ENCODE results near the gene FAM216A.
"Not testable (repeated sequence)": the region's sequence is repeated elsewhere in the genome, so short reads cannot be mapped to it uniquely, and the experiment has no call there.

FAM216A gene

DNA sequence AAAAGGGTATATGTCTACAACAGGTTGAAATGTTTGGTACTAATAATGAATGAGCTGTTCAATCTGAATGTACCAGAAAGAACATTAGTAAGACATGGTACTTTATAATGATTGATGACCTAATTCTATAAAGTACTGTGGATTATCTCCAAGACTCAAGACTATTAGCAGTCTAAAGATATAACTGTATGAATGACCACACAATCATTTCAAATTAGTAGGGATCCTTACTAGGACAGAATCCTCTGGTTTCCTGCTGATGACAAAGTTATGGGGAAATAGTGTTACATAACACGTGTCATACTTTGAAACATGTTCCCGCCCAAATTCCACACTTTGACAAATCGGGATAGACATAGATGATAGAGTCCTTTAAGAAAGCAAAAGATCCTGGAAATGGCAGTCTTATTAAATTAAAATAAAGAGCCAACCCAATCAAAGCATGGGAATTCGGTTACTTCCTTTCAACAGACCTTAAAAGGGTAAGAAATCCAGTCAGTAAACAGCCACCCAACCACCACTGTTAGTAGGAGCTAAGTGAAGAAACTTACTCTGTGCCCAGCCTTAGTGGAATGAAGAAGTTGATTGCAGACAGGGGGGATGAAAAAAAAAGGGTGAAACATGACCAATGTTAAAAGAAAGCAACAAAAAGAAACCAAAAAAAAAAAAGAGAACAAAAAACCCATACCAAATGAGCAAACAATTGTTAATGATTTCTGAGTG, 30.5 kb downstream of the FAM216A start:
- DNase-seq (ENCODE audit: low read depth in 2 of 2): no peak

DNA sequence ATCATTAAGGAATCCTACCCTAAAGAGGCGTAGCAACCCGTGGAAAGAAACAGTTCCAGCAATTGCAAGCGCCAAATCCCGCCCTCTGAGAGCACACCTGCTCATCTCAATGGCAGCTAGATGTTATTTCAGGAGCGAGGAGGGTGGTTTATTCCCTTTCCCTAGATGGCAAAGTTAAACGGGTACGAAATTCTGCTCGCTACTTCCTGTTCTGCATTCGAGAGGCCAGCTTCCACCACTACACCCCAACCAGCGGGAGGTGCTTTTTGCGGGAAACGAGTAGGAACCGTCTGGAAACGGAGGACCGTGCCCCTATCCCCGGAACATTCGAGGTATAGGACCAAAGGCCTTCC, 32.7 kb downstream of the FAM216A start:
- DNase-seq (ENCODE audit: low read depth in 2 of 2): no peak

GRCh38 chr12:110501752-110502738, 33.4 kb downstream of the FAM216A start, which contains the start of the genes RAD9B and VPS29:
TSS of gene RAD9B (plus strand) at chr12:110502331. CDS start at chr12:110502338, 7 bp downstream.
TSS of gene VPS29 (minus strand) at chr12:110502111. CDS start at chr12:110502051, 60 bp downstream.
- peak; percentile 96 for DNase-seq (ENCODE audit: low read depth in 2 of 2)

GRCh38 chr12:110503432-110503831, 34.8 kb downstream of the FAM216A start:
- DNase-seq (ENCODE audit: low read depth in 2 of 2): no peak

DNA sequence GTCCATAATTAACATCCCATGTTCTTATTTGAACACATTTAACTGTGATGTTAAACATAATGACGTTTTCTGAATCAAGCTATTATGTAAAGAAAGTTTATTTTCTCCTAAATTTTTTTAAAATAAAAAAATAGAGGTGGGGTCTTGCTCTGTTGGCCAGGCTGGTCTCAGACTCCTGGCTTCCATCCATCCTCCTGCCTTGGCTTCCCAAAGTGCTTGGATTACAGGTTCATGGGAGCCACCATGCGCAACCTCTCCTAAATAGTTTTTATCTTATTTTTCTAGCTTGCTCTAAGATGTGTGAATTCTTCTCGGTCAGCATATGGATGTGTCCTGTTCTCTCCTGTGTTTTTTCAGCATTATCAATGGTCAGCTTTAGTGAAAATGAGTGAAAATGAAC, 36.7 kb downstream of the FAM216A start:
- no peak for DNase-seq (ENCODE audit: low read depth in 2 of 2)

DNA sequence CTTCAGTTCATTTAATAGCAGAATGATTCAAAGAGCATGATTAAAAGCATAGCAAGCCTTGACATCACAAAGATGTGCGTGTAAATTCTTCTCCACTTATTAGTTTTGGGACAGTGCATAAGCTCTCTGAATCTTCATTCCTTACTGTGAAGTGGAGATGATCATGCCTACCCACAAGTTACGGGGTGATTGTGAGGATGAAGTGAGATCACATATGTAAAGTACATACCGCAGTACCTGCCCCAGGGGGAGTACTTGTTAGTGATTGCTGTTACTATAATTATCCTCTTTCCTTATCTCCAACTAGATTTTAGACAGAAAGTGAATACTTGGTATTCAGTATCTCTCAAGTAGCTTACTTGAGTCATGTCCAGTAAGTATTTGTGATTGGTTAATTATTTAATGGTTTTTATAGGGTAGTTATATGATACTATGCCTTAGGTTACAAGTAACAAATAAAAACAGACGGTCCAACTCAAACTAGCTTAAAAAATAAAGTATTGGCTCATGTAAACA, 39.5 kb downstream of the FAM216A start:
- DNase-seq (ENCODE audit: low read depth in 2 of 2): no peak

GRCh38 chr12:110513842-110514241, 45.2 kb downstream of the FAM216A start:
- no peak for DNase-seq (ENCODE audit: low read depth in 2 of 2)

- DNase-seq (ENCODE audit: low read depth in 2 of 2): no peak
Measured at GRCh38 chr12:110514363-110514762, 45.7 kb downstream of the FAM216A start.

DNA sequence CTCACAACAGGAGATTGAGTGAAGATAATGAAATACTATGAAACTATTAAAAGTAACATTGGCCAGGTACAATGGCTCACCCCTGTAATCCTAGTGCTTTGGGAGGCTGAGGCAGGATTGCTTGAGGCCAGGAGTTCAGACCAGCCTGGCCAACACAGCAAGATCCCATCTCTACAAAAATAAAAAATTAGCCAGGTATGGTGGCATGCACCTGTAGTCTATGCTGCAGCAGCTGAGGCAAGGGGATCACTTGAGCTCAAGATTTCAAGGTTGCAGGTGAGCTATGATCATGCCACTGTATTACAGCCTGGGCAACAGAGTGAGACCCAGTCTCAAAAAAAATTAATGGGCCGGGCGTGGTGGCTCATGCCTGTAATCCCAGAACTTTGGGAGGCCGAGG, 48.4 kb downstream of the FAM216A start:
- DNase-seq (ENCODE audit: low read depth in 2 of 2): no peak

DNA sequence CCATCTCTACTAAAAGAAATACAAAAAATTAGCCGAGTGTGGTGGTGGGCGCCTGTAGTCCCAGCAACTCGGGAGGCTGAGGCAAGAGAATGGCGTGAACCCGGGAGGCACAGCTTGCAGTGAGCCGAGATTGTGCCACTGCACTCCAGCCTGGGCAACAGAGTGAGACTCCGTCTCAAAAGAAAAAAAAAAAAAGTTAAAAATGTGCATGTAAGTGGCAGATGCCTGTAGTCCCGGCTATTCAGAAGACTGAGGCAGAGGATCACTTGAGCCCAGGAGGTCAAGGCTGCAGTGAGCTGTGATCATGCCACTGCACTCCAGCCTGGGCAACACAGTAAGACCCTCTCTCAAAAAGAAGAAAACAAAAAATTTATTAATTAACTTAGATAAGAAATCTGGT, 49.4 kb downstream of the FAM216A start:
- not testable (repeated sequence) for DNase-seq (ENCODE audit: low read depth in 2 of 2)

DNA sequence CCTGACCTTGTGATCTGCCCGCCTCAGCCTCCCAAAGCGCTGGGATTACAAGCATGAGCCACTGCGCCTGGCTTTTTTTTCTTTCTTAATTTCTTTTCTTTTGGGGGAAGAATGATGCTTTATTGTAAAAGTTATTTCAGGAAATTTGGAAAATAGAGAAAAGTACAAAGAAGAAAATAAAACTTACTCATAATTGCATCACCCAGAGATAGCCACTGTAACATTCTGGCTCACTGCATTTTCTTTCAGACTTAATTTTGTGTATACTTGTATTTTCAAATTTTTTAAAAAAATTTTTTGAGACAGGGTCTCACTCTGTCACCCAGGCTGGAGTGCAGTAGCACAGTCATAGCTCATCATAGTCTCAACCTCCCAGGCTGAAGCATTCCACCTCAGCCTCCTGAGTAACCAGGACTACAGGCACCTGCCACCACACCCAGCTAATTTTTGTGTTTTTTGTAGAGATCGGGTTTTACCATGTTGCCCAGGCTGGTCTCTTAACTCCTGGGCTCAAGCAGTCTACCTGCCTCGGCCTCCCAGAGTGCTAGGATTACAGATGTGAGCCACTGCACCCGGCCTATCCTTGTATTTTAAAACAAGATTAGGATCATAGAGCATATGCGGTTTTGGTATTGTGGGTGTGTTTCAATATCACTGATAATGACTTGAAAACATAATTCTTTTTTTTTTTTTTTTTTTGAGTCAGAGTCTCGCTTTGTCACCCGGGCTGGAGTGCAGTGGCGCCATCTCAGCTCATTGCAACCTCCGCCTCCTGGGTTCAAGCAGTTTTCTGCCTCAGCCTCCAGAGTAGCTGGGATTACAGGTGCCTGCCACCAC, 52.4 kb downstream of the FAM216A start:
- not testable (repeated sequence) for DNase-seq (ENCODE audit: low read depth in 2 of 2)

DNA sequence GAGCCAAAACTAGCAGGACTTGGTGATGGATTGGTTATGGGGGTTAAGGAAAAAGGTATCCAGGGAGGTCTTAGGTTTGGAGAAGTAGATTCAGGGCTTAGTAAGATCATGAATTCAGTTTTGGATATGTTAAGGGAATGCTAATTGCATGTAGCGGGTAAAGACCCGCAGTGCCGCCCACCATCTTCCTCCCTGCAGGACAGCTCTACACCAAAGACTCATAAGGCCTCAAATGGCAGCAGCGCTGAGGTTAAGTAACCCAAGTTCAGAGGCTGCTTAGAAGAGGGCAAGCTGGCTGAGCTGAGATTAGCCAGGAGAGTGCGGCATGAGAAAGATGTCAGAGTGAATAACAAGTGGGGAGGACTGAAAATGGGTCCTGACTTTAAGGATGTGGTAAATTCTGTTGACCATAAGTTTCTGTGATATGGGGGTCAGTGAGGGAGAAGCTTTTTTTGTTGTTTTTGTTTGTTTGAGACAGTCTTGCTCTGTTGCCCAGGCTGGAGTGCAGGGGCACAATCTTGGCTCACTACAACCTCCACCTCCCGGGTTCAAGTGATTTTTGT, 59.7 kb downstream of the FAM216A start:
- no peak for DNase-seq (ENCODE audit: low read depth in 2 of 2)

- no peak for DNase-seq (ENCODE audit: low read depth in 2 of 2)
Measured at GRCh38 chr12:110530511-110530910, 61.9 kb downstream of the FAM216A start.

- peak; percentile 46 to 52 for DNase-seq (ENCODE audit: low read depth in 2 of 2)
Measured at GRCh38 chr12:110531741-110532333, 63.2 kb downstream of the FAM216A start.

GRCh38 chr12:110532644-110533043, 64.0 kb downstream of the FAM216A start:
- DNase-seq (ENCODE audit: low read depth in 2 of 2): no peak

GRCh38 chr12:110533607-110534006, 65.0 kb downstream of the FAM216A start:
- no peak for DNase-seq (ENCODE audit: low read depth in 2 of 2)

GRCh38 chr12:110534811-110535210, 66.2 kb downstream of the FAM216A start:
- no peak for DNase-seq (ENCODE audit: low read depth in 2 of 2)

- DNase-seq (ENCODE audit: low read depth in 2 of 2): no peak
Measured at GRCh38 chr12:110536834-110537604, 68.4 kb downstream of the FAM216A start.

DNA sequence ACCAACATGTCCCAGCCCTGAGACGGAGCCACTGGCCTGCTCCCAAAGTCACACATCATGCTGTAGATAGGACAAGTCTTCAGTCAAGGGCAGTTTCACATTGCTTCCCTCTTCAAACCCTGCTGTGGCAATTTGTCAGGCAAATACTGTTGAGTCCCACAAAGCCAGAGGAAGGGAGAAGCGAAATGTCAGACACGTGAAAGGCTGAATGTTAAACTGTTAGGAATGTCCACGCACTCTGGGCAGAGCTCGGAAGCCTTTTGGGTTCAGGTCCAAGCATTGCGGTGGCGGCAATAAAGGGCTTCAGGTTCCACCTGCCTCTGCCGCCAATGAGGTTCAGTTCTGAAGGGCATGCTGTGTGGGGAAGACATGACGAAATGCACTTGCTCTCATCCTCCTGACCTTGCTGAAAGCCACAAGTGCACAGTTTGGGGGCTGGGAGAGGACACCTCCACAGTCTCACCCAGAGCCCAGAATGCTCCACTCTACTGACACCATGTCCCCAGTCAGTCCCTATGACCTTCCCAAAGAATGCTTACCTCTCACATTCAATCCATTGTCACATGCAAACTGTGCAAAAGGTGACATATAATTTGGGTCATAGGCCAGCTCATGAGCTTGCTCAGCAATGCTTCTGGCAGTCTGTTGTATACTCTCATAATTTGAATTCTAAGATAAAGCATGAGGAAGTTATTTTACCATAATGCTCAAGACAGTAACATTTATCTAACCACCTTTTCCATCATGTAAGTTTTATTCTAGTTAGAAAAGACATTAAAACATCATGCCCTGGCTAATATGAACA, 69.2 kb downstream of the FAM216A start:
- DNase-seq (ENCODE audit: low read depth in 2 of 2): no peak

All from fibroblast of skin of left quadriceps (primary cell).